Amniotic epithelial cell (primary cell): ENCODE measurements around the gene ZFHX2.
"Not testable (repeated sequence)": the region's sequence is repeated elsewhere in the genome, so short reads cannot be mapped to it uniquely, and the experiment has no call there.

Experiments
- DNase-seq: peaks from one replicate; pipeline ENCODE4 v3.0.0-alpha.2; 2010; ENCODE audit warnings: low read depth

ZFHX2 gene

DNA sequence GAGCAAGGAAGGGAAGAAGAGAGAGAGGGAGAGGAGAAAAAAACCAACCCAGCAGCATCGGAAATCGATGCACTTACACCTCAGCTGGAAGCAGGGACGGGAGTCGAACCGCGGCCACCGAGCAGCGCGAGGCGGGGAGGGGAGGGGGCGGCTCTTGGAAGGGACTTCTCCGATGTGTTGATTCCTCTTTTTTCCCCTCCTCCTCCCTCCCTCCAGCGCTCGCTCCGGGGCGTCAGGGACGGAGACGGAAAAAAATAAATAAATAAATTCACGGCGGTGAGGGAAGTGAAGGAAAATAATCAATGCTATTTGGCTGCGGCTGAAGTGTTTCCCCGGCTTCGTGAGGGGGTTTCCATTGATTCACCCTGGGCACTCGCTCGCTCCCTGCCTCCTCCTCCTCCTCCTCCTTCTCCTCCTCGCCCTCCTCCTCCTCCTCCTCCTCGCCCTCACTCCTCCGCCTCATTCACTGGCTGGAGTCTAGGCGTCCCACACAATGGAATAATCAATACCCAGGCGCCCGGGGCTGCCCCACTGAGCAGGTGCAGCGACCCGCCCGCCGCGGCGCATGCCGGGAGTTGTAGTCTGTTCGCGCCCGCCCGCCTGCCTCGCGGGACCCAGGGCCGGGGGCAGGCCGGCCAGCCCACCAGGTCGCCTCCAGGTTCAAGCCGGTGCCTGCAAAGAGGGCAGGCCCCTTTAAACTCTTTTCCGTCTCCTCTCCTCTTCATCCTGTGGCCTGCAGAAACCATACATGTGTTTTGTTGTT lies at the start of gene ZFHX2:
Gene ZFHX2, minus strand, starts transcription at position 500 of the 763 bp plus-strand sequence. CDS start 16,440 bp downstream, outside the sequence.
- DNase-seq: no peak

DNA sequence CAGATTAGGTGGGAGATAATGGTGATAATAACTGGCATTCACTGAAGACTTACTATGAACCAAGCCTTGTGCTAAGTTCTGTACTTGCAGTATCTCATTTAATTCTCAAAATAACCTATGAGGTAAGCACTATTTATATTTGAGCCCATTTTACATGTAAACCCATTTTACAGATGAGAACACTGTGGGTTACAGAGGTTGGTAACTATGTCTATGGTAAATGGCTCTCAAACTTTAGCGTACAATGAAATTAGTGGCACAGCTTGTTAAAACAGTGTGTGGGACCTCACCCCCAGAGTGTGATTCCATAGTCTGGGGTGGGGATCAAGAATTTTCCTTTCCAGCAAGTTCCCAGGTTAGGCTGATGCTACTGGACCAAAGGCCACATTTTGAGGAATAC lies 49.2 kb upstream of the ZFHX2 start:
- DNase-seq: no peak

DNA sequence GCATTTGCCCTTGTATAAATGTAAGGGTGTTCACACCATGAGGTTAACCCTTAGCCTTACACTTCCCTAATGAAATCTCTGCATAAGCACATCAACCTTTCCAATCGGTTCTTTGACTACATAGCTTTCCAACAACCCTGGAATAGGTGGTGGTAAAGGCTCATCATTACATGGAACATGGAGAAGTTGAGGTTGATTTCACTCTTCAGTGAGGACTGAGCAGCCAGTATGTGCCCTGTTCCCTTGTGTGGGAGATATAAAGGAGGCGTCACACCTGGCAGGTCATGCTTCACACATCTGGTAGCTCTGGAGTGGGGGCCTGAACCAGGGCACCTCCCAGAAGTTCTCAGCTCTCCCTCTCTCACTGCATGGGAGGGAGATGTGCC lies 48.8 kb upstream of the ZFHX2 start:
- DNase-seq: no peak

DNA sequence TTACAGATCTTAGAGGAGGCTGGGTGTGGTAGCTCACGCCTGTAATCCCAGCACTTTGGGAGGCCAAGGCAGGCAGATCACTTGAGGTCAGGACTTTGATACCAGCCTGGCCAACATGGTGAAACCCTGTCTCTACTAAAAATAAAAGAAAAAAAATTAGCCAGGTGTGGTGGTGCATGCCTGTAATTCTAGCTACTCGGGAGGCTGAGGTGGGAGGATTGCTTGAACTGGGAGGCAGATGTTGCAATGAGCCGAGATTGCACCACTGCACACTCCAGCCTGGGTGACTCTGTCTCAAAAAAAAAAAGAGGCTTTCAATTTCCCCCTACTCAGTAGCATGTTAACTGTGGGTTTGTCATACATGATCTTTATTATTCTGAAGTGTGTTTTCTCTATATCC lies 42.6 kb upstream of the ZFHX2 start:
- not testable (repeated sequence) for DNase-seq

DNA sequence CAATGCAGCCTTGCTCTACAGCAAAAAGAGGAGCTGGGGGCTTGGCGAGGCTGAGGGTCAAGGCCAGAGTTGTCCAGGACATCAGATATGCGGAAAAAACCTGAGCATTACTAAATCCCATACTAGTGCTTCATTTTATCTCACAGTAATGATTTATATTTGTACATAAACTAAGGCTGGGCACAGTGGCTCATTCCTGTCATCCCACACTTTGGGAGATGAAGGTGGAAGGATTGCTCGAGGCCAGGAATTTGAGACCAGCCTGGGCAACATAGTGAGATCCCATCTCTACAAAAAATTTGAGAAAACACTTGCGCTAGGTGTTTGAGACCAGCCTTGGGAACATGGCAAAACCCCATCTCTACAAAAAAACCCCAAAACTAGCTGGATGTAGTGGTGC lies 38.6 kb upstream of the ZFHX2 start:
- DNase-seq: no peak

DNA sequence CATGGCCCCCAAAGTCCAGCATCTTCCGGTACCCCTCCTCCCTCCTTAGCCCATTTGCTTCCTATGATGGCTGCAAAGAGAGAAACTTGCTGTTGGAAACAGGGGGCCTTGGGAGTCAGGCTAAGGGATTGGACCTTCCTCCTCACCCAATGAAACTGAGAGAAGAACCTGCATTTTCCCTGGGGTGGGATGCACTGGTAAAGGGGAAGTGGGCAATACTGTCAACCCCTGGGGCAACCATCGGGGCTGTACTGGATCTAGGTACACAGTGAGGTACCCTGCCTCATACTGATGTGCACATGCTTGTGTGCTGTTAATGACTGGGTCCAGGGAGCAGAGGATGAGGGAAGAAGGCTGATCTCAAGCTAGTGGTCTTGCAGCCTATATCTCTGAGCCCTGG lies 38.0 kb upstream of the ZFHX2 start:
- no peak for DNase-seq

DNA sequence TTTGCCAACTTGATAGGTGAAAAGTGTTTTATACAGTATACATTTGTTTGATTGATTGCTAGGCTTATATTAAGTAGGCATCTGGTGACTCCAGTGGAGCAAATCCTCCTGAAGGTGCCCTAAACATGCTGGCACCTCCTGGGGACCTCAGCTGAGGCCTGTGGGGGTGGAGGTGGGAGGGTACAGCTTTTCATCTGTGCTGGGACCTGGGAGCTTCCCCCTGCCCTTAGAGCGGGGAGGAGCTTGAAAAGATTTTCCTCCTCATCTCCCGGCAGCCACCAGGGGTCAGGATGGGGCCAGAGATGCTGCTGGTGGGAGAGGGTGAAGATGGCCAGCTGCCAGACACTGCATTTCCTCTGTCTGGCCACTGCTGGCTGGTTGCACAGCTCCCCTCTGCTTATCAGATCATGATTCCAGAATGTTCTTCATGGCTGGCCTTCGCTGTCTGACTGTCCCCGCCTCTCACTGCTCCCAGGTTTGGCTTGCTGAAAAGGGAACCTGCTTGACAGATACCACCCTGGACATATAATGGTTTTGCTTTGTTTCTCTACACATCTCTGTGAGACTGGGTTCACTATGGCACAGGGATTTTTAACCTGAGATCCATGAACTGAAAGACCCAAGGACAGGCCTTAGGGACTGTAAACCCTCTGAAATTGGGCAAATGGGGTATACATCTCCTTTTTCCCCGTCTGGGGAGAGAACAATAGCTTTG lies 37.5 kb upstream of the ZFHX2 start:
- peak; percentile 89 for DNase-seq

DNA sequence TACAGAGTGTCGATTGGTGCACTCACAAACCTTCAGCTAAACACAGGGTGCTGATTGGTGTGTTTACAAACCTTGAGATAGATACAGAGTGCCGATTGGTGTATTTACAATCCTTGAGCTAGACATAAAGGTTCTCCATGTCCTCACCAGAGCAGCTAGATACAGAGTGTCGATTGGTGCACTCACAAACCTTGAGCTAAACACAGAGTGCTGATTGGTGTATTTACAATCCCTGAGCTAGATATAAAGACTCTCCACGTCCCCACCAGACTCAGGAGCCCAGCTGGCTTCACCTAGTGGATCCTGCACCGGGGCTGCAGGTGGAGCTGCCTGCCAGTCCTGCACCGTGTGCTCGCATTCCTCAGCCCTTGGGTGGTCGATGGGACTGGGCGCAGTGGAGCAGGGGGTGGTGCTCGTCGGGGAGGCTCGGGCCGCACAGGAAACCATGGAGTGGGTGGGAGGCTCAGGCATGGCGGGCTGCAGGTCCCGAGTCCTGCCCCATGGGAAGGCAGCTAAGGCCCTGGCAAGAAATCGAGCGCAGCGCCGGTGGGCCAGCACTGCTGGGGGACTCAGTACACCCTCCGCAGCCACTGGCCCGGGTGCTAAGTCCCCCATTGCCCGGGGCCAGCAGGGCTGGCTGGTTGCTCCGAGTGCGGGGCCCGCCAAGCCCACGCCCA lies 33.1 kb upstream of the ZFHX2 start:
- DNase-seq: not testable (repeated sequence)

DNA sequence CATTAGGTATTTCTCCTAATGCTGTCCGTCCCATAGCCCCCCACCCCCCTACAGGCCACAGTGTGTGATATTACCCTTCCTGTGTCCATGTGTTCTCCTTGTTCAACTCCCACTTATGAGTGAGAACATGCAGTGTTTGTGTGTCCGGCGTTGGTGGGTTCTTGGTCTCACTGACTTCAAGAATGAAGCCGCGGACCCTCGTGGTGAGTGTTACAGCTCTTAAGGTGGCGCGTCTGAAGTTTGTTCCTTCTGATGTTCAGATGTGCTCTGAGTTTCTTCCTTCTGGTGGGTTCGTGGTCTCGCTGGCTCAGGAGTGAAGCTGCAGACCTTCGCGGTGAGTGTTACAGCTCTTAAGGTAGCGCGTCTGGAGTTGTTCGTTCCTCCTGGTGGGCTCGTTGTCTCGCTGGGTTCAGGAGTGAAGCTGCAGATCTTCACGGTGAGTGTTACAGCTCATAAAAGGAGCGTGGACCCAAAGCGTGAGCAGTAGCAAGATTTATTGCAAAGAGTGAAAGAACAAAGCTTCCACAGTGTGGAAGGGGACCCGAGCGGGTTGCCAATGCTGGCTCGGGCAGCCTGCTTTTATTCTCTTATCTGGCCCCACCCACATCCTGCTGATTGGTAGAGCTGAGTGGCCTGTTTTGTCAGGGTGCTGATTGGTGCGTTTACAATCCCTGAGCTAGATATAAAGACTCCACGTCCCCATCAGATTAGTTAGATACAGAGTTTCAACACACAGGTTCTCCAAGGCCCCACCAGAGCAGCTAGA lies 32.4 kb upstream of the ZFHX2 start:
- DNase-seq: not testable (repeated sequence)

DNA sequence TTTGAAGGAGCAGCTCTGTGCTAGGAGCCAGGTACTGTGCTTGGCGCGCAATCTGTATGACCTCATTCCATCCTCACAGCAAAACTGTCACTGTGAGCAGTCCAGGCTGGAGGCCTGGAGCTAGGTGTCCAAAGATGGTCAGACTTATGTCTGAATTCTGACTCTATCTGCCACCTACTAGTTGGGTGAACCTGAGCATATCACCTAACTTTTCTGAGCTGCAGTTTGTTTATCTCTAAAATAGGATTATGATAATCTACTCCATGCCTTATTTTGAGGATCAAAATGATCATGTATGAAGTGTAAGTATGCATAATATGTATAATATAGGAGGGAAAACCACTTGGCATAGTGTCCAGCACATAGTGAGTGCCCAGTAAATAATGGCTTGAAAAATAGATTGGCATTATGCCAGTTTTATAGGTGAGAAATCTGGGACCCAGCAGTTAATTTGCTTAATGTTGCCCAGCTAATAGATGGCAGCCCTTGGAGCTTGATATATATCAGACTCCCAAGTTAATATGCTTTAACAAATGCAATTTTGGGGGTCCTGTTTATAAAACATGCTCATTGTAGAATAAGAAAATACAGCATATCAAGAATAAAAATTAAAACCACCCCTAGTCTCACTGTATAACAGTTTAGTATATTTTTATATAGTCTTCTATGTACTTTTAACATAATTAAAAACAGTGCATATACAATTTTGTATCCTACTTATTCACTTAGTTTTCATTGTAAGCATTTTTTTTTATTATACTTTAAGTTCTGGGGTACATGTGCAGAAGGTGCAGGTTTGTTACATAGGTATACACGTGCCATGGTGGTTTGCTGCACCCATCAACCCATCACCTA lies 31.6 kb upstream of the ZFHX2 start:
- DNase-seq: no peak

DNA sequence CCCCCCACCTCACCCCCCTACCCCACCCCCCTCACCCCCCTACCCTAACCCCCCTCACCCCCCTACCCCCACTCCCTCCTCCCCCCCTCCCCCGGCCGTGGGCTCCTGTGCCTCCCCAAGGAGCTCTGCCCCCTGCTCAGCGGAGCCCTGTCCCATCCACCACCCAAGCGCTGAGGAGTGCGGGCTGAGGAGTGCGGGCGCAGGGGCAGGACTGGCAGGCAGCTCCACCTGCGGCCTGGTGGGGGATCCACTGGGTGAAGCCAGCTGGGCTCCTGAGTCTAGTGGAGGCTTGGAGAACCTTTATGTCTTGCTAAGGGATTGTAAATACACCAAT lies 29.4 kb upstream of the ZFHX2 start:
- DNase-seq: no peak

DNA sequence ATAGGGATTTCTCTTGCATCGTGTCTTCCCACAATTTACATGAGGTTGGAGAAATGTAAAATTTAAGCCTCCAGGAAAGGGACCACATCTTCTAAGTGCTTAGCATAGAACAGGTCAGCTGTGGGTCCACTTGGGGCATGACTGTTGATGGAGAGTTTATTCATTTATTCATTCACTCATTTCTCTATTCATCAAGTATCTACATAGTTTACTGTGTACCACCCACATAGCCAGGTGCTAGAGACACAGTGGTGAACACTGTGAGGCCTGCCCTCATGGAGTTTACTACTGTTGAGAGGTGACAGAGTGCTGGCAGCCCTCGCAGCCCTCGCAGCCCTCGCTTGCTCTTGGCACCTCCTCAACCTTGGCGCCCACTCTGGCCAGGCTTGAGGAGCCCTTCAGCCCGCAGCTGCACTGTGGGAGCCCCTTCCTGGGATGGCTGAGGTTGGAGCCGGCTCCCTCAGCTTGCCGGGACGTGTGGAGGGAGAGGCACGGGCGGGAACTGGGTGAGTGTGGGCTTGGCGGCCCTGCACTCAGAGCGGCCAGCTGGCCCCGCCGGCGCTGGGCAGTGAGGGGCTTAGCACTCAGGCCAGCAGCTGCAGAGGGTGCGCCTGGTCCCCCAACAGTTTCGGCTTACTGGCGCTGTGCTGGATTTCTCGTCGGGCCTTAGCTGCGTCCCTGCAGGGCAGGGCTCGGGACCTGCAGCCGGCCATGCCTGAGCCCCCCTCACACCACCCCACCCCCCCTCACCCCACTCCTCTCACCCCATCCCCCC lies 28.8 kb upstream of the ZFHX2 start:
- no peak for DNase-seq

DNA sequence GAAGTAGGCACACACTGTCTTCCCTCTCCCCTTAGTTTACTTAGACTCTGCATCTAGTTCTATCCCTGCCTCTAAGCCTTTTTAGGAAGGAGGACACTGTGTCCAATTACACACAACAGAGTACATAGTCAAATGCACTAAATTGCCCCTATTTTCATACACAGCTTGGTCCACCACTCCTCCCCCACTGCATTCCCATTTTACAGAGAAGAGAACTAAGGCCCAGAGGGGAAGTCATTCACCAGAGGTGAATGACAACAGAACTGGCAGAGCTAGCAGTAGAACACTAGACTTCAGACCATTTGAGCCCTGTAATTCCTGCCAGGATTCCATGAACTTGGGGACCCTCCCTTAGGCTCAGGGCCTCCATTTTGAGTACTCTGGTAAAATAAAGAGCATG lies 28.2 kb upstream of the ZFHX2 start:
- no peak for DNase-seq

DNA sequence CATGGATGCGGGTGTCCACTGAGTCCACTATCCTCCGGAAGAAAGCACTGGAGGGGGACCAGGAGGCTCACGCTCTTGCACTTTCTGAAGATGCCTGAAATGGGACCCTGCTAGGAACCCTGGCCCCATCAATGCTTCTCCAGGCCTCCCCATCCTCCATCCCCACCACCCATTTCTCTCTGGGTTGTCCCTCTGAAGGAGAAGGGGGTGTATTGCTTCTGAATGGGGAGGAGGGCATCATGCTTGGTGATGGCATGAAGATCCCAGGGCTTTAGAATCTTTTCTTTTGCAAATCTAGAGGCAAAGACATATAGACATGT lies 27.7 kb upstream of the ZFHX2 start:
- no peak for DNase-seq

DNA sequence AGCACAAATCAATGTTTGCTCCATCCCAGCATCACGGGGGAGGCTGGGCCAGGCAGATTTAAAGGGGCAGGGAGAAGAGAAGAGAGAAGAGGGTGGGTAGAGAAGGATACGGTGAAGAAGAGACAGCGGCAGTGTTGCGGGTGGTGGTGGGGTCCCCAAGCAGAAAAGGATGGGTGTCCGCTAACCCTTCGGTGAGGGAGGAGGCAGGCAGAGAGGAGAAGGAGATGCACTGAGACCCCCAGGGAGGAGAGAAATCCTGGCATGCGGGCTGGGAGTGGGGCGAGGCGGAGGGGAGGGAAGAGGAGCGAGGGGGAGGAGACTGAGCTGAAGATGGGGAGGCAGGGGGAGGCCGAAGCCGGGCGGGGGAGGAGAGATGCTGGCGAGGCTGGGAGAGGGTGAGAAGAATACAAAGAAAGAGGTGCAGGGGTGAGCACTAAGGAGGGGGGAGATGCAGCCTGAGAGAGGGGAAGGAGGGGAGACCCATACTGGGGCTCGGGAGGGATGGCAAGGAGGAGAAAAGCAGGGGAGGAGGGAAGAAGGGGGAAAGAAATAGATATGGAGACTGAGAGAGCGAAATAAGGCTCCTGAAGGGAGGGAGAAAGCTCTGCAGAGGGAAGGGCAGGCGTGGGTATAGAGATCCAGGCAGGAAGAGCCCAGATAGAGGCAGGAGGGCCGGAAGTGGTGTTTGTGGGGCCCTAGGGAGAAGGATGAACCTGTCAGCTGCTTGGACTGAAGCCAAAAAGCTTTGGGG lies 27.2 kb upstream of the ZFHX2 start, which contains the start of gene JPH4:
Gene JPH4, minus strand, starts transcription at position 231 of the 751 bp plus-strand sequence. CDS start 1,337 bp downstream, outside the sequence.
- no peak for DNase-seq

DNA sequence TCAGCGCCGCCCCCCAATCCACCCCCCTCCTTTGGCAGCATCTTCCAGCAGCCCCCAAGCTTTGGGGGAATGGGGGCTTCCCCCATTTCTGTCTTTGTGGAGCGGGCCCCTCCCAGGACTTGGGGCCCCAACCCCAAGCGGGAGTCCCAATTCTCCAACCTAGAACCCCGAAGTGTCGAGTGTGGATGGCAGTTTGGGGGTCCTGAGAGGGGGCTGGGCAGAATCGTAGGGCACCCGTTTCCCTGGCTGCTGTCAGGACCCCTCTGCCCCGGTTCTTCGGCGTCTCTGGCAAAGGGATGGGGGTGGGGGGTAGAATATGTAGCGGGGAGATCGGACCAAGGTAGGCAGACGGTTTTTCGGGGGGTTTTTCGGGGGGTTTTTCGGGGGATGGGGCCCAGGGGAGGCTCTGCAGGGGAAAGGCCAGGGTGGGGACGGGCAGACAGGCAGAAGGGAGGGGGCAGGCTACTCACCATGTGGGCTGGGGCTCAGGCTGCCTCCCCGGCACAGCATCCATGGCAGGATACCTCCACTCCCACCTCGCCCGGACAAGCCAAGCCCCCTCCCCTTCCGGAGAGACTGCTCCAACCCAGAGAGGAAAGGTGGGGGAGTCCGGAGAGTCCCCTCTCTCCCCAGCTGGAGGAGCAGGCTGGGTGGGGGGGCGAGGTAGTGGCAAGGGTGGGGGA lies 26.3 kb upstream of the ZFHX2 start:
- DNase-seq: no peak

DNA sequence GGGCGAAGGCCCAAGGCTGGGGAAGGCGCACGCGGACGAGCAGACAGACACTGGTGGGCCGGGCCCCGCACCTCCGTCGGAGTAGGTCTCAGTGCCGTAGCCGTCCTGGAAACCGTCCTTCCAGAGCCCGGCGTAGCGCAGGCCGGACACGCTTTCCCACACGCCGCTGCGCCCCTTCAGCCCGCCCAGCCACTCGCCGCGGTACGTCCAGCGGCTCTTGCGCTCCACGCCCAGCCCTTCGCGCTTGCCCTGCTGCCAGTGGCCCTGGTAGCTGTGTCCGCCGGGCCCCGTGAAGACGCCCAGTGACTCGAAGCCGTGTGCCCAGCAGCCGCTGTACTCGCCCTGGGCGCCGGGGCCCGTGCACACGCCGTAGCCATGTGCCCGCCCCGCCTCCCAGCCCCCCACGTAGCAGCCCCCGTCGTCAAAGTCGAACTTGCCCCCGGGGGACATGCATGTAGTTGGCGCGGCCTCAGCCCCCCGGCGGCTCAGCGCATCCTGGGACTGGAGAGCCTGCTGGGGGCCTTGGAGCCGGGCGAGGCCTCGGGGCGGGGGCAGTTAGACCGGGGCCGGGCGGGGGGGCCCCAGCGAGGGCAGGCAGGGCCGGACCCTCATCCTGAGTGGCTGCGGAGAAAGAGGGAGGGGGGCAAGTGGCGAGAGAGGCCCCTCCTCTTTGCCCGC lies 25.6 kb upstream of the ZFHX2 start:
- no peak for DNase-seq

DNA sequence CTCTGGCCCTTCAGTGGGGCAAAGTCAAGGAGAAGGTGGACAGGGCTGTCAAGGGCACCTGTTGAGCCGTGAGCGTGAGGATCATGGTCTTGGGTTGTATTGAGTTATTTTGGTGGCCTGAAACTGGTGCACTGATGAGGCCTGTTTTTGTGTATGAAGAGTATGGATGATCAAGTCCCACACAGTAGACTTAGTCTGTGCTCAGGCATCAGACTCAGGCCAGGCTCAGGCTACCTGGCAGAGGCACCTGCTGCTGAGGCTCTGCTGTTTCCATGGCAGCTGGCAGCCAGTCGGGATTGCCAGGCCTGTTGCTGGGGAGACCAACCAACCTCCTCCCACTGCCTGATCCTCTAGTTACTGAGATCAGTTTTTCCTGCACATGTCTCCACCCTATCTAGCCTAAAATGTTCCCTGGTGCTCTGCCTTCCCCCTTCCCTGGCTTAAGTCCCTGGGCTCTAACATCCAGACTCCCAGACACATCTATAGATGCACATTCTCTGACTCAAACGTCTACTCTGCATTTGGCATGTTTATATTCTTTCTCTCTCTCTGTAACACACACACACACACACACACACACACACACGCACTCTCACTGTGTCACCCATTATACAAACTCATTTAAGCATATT lies 21.9 kb upstream of the ZFHX2 start:
- DNase-seq: no peak
